ENCODE measurements around the gene RBM47.

The RBM47 gene

DNA sequence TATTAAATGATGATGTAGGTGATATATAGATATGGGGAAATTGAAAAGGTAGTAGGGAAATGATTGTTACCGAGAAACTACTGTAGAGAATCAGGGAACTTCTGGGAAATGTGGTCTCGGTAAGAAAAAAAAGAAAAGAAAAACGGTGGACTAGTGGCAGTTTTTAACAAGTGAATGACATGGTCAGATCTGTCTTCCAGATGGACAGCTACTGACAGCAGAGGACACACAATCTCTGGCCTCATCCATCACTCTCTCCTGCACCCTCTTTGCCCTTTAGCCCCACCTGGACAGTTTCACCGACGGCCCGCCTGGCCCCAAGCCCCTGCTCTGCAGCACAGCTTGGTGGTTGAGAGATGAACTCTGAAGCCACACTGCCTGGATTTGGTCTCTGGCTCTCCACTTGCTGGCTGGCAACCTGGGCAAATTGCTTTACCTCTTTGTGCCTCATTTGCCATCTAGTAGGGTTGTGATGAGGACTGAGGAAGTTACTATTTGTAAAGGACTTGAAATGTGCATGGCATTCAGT lies 23.4 kb downstream of the RBM47 start:
- Histone ChIP-seq H3K27ac (ENCODE audit: extremely low read depth, low read depth, low read length) (no peak overlapping the region), H3K36me3 (ENCODE audit: control insufficient read depth in 2 of 2, insufficient read depth in 1 of 2, low read length in 2 of 2) (no peaks in the 10 kb centered on the region; a peak in 1 of 3 replicates), H3K4me1 (ENCODE audit: control insufficient read depth, insufficient read depth, low read length) (0 out of 2 replicates have a peak, but pooled peaks cover 2% of the 10 kb centered on the region), H3K4me3 (ENCODE audit: low read depth, low read length) (no peak overlapping the region), H3K9me3 (ENCODE audit: control insufficient read depth, insufficient read depth, low read depth, low read length) (no peaks in the 10 kb centered on the region)
- no peak for TF ChIP-seq ZNF266 (tag by site-specific recombination; IDR thresholded peaks at IDR 0.05; ENCODE audit: low read depth)
- no peak for TF ChIP-seq ZNF140 (tag by site-specific recombination; IDR thresholded peaks at IDR 0.05)
- TF ChIP-seq ZBTB7A (tag by site-specific recombination; IDR thresholded peaks at IDR 0.05; ENCODE audit: low read depth): no peak
- no peak for TF ChIP-seq ZBTB17 (tag by site-specific recombination; IDR thresholded peaks at IDR 0.05)
- no peak for TF ChIP-seq ZNF10 (tag by site-specific recombination; IDR thresholded peaks at IDR 0.05)
- TF ChIP-seq KLF10 (tag by site-specific recombination; IDR thresholded peaks at IDR 0.05): no peak
- TF ChIP-seq ZNF404 (tag by site-specific recombination; IDR thresholded peaks at IDR 0.05): no peak
- TF ChIP-seq ZNF239 (tag by site-specific recombination; IDR thresholded peaks at IDR 0.05): no peak
- no peak for TF ChIP-seq ZNF133 (tag by site-specific recombination; IDR thresholded peaks at IDR 0.05)
- no peak for TF ChIP-seq ZNF211 (tag by site-specific recombination; IDR thresholded peaks at IDR 0.05; ENCODE audit: low read depth)
- TF ChIP-seq SETDB1 (IDR thresholded peaks at IDR 0.05; ENCODE audit: insufficient read length, low read length): no peak
- TF ChIP-seq ZNF510 (tag by site-specific recombination; IDR thresholded peaks at IDR 0.05; ENCODE audit: insufficient replicate concordance): no peak
- no peak for TF ChIP-seq ZNF664 (tag by site-specific recombination; IDR thresholded peaks at IDR 0.05)
- no peak for TF ChIP-seq YY2 (tag by site-specific recombination; IDR thresholded peaks at IDR 0.05)
- TF ChIP-seq SCRT2 (tag by site-specific recombination; IDR thresholded peaks at IDR 0.05): no peak
- TF ChIP-seq ZSCAN16 (tag by site-specific recombination; IDR thresholded peaks at IDR 0.05): no peak
- no peak for TF ChIP-seq ZNF426 (tag by site-specific recombination; IDR thresholded peaks at IDR 0.05)
- no peak for TF ChIP-seq ZNF521 (tag by site-specific recombination; IDR thresholded peaks at IDR 0.05)
- CTCF ChIA-PET: no interaction called here
- POLR2A ChIA-PET: no interaction called here

- H3K9me3 ChIP-seq (ENCODE audit: control insufficient read depth, insufficient read depth, low read depth, low read length): no peaks in the 10 kb centered on the region
- ChIA-PET CTCF (no interaction called here), POLR2A (no interaction called here)
- no peak overlapping the region for H3K27ac ChIP-seq (ENCODE audit: extremely low read depth, low read depth, low read length)
- no peaks in the 10 kb centered on the region; a peak in 1 of 3 replicates for H3K36me3 ChIP-seq (ENCODE audit: control insufficient read depth in 2 of 2, insufficient read depth in 1 of 2, low read length in 2 of 2)
- H3K4me3 ChIP-seq (ENCODE audit: low read depth, low read length): no peak overlapping the region
- TF ChIP-seq ZNF664 (tag by site-specific recombination; IDR thresholded peaks at IDR 0.05): no peak
- no peak for TF ChIP-seq ZNF529 (tag by site-specific recombination; IDR thresholded peaks at IDR 0.05; ENCODE audit: insufficient replicate concordance)
- no peak for TF ChIP-seq ZNF701 (tag by site-specific recombination; IDR thresholded peaks at IDR 0.05)
- TF ChIP-seq SCRT1 (tag by site-specific recombination; IDR thresholded peaks at IDR 0.05; ENCODE audit: borderline replicate concordance): no peak
- TF ChIP-seq ZNF555 (tag by site-specific recombination; conservative IDR thresholded peaks at IDR 0.05): no peak
- TF ChIP-seq ZNF501 (tag by site-specific recombination; IDR thresholded peaks at IDR 0.05): no peak
- TF ChIP-seq, protein P1, sequence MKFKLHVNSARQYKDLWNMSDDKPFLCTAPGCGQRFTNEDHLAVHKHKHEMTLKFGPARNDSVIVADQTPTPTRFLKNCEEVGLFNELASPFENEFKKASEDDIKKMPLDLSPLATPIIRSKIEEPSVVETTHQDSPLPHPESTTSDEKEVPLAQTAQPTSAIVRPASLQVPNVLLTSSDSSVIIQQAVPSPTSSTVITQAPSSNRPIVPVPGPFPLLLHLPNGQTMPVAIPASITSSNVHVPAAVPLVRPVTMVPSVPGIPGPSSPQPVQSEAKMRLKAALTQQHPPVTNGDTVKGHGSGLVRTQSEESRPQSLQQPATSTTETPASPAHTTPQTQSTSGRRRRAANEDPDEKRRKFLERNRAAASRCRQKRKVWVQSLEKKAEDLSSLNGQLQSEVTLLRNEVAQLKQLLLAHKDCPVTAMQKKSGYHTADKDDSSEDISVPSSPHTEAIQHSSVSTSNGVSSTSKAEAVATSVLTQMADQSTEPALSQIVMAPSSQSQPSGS (tag by site-specific recombination; IDR thresholded peaks at IDR 0.05; ENCODE audit: low read depth): no peak
- no peak for TF ChIP-seq AEBP2 (tag by site-specific recombination; IDR thresholded peaks at IDR 0.05; ENCODE audit: borderline replicate concordance)
- no peak for TF ChIP-seq ZEB2 (tag by site-specific recombination; IDR thresholded peaks at IDR 0.05)
- no peak for TF ChIP-seq GLI2 (tag by site-specific recombination; IDR thresholded peaks at IDR 0.05; ENCODE audit: borderline replicate concordance, low read depth)
- TF ChIP-seq ZNF366 (tag by site-specific recombination; conservative IDR thresholded peaks at IDR 0.05): no peak
- TF ChIP-seq, protein P2, sequence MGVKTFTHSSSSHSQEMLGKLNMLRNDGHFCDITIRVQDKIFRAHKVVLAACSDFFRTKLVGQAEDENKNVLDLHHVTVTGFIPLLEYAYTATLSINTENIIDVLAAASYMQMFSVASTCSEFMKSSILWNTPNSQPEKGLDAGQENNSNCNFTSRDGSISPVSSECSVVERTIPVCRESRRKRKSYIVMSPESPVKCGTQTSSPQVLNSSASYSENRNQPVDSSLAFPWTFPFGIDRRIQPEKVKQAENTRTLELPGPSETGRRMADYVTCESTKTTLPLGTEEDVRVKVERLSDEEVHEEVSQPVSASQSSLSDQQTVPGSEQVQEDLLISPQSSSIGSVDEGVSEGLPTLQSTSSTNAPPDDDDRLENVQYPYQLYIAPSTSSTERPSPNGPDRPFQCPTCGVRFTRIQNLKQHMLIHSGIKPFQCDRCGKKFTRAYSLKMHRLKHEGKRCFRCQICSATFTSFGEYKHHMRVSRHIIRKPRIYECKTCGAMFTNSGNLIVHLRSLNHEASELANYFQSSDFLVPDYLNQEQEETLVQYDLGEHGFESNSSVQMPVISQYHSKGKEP (tag by site-specific recombination; IDR thresholded peaks at IDR 0.05): no peak
- TF ChIP-seq KLF7 (tag by site-specific recombination; IDR thresholded peaks at IDR 0.05; ENCODE audit: borderline replicate concordance): no peak
- no peaks in the 10 kb centered on the region for H3K4me1 ChIP-seq (ENCODE audit: control insufficient read depth, insufficient read depth, low read length)
These were observed 26.4 kb downstream of the RBM47 start for GRCh38 chr4:40603281-40603680.
